GM18520 (cell line): ENCODE measurements around the gene STK17A.
A peak's percentile ranks its signal among the peaks of the same experiment; 100 is the strongest.

Experiments
- ATAC-seq: cut with Tn5 transposase; IDR thresholded peaks from one replicate; pipeline ENCODE4 v1.9.1; 2021; ENCODE audit not compliant: unreplicated experiment

The STK17A gene

GRCh38 chr7:43582503-43583423, at the start of gene STK17A:
STK17A (plus strand) TSS chr7:43583108; CDS start chr7:43583244, 136 bp downstream.
- ATAC-seq, result peak; percentile 53

GRCh38 chr7:43533801-43534479, 49.0 kb upstream of the STK17A start:
- ATAC-seq, result no peak

GRCh38 chr7:43535031-43535451, 47.9 kb upstream of the STK17A start:
- no peak for ATAC-seq

- no peak for ATAC-seq
Observed at GRCh38 chr7:43535810-43536585, 46.9 kb upstream of the STK17A start.

- no peak for ATAC-seq
Observed at GRCh38 chr7:43536773-43537172, 46.1 kb upstream of the STK17A start.

GRCh38 chr7:43537765-43538403, 45.0 kb upstream of the STK17A start:
- no peak for ATAC-seq

GRCh38 chr7:43538404-43538771, 44.5 kb upstream of the STK17A start:
- no peak for ATAC-seq

GRCh38 chr7:43540471-43540870, 42.4 kb upstream of the STK17A start:
- ATAC-seq, result no peak

GRCh38 chr7:43542716-43543115, 40.2 kb upstream of the STK17A start:
- no peak for ATAC-seq

- no peak for ATAC-seq
Observed at GRCh38 chr7:43546231-43546630, 36.7 kb upstream of the STK17A start.

- no peak for ATAC-seq
Observed at GRCh38 chr7:43550427-43550826, 32.5 kb upstream of the STK17A start.

GRCh38 chr7:43552122-43552521, 30.8 kb upstream of the STK17A start:
- ATAC-seq, result no peak

GRCh38 chr7:43553999-43554398, 28.9 kb upstream of the STK17A start:
- ATAC-seq, result no peak

- ATAC-seq, result no peak
Observed at GRCh38 chr7:43554423-43554822, 28.5 kb upstream of the STK17A start.

- ATAC-seq, result no peak
Observed at GRCh38 chr7:43557831-43558495, 24.9 kb upstream of the STK17A start.

- no peak for ATAC-seq
Observed at GRCh38 chr7:43559171-43559945, 23.6 kb upstream of the STK17A start.

- ATAC-seq, result no peak
Observed at GRCh38 chr7:43559946-43560335, 23.0 kb upstream of the STK17A start.

- ATAC-seq, result no peak
Observed at GRCh38 chr7:43560742-43561330, 22.1 kb upstream of the STK17A start.

- ATAC-seq, result no peak
Observed at GRCh38 chr7:43562383-43562782, 20.5 kb upstream of the STK17A start.
